ENCODE data around the gene TRIM52. TPM values are rescaled to one million over a fixed set of nuclear protein-coding genes. Genes with fewer than 3 reads are reported as not detected.
A peak's percentile ranks its signal among the peaks of the same experiment; 100 is the strongest.
"Not testable (repeated sequence)": the region's sequence is repeated elsewhere in the genome, so short reads cannot be mapped to it uniquely, and the experiment has no call there.

The TRIM52 gene
- total RNA-seq, result 16.2 TPM

- DNase-seq (ENCODE audit: low read depth in 2 of 3, low spot score in 2 of 3), result peak; percentile 78 to 95 (median 94)
Measured at GRCh38 chr5:181260720-181261319, at the start of gene TRIM52. TRIM52 (minus strand) TSS chr5:181261143; CDS start chr5:181260813, 330 bp downstream.

DNA sequence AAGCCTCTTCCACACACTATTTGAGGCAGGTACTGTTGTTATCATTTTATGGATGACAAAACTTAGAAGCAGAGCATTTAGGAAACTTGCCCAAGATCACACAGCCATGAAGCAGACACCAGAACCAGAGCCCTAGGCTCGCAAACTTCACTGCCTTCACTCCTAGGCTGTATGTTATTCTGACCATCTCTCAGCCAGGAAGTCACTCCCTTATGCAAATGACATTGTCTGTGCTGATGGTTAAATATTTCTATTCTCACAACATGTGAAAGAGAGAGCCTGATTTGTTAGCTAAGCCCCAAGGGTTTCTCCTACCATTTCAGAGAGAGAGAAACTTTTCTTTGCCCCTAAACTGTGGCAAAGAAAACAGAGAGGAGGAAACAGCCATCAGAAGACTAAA lies 26.4 kb upstream of the TRIM52 start:
- not testable (repeated sequence) for DNase-seq (ENCODE audit: low read depth in 2 of 3, low spot score in 2 of 3)

- DNase-seq (ENCODE audit: low read depth in 2 of 3, low spot score in 2 of 3), result not testable (repeated sequence)
Measured at GRCh38 chr5:181285962-181286705, 25.2 kb upstream of the TRIM52 start.

DNA sequence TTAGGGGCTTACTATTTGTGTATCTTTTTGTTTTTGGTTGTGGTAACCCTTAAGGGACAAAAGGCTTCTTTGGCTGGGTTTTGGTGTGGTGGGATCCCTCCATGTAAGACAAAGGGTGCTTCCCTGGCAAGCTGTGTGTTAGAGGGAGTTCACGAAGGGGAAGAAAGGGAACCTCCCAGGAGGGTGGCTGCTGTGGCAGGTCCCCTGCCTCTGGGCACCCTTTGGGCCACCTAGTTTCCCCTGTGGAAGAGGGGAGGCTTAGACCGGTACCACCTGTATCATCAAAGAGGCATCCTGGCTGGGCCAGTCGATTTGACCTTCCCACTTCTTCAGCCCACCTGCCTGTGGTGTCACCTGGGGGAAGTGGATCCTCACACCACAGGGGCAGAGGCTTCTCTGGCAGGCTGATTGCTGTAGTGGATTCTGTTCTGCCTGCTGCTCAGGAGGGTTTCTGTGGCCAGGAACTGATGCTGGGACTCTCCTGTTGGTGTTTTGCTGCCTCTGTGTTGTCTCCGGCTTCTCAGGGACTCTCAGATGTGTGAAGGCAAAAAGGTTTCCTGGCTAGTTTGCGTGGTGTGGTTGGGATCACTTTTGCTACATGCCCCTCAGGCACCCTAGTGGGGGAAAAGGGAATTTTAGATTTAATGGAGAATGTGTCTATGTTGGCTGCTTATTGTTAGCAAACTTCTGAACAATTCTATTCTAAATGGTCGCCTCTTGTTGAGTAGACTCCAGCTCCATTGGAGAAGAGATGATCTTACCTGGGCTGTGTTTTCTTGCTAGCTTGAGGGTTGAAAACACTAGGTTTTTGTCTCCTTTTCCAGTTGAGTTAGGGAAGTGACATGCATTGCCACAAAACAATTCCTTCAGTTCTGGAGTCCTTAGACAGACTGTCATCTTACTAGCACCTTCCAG lies 23.2 kb upstream of the TRIM52 start:
- not testable (repeated sequence) for DNase-seq (ENCODE audit: low read depth in 2 of 3, low spot score in 2 of 3)

- no peak for DNase-seq (ENCODE audit: low read depth in 2 of 3, low spot score in 2 of 3)
Measured at GRCh38 chr5:181283347-181283746, 22.4 kb upstream of the TRIM52 start.

DNA sequence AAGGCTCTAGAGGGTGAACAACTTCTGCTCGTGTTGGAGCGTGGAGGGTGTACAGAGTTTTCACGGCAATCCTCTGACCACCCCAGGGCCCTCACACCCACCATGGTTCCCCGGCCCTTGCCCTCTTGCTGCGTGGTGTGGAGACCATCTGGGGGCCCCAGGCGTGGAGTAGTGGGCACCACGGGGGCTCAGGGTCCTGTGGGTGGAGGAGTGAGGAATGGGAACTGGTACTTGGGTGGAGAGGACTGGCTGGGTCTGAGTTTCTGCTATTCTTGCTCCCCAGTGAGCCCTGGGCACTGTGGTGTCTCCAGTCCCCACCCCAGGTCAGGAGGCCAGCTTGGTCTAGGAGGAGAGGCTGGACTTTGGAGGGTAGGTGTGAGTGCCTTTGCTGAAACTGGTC lies 21.9 kb upstream of the TRIM52 start:
- DNase-seq (ENCODE audit: low read depth in 2 of 3, low spot score in 2 of 3), result no peak

DNA sequence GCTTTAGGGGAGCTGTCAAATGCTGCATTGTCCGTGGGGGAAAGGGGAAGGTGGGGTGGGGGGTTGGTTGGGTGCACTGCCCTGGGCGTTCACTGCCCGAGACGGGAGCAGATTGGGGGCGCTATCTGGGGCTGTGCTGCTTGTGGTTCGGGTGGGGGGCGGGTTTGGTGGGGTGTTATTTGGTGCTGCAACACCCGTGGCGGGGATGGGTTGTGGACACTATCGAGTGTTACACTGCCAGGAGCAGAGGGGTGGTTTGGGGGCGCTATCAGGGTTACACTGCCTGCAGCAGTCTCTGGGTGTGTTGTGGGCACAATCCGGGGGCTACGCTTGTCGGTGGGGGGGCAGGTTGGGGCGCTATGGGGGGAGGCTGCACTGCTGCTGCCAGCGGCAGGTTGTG lies 21.5 kb upstream of the TRIM52 start:
- DNase-seq (ENCODE audit: low read depth in 2 of 3, low spot score in 2 of 3), result not testable (repeated sequence)

- DNase-seq (ENCODE audit: low read depth in 2 of 3, low spot score in 2 of 3), result no peak
Measured at GRCh38 chr5:181281984-181282316, 21.0 kb upstream of the TRIM52 start.

DNA sequence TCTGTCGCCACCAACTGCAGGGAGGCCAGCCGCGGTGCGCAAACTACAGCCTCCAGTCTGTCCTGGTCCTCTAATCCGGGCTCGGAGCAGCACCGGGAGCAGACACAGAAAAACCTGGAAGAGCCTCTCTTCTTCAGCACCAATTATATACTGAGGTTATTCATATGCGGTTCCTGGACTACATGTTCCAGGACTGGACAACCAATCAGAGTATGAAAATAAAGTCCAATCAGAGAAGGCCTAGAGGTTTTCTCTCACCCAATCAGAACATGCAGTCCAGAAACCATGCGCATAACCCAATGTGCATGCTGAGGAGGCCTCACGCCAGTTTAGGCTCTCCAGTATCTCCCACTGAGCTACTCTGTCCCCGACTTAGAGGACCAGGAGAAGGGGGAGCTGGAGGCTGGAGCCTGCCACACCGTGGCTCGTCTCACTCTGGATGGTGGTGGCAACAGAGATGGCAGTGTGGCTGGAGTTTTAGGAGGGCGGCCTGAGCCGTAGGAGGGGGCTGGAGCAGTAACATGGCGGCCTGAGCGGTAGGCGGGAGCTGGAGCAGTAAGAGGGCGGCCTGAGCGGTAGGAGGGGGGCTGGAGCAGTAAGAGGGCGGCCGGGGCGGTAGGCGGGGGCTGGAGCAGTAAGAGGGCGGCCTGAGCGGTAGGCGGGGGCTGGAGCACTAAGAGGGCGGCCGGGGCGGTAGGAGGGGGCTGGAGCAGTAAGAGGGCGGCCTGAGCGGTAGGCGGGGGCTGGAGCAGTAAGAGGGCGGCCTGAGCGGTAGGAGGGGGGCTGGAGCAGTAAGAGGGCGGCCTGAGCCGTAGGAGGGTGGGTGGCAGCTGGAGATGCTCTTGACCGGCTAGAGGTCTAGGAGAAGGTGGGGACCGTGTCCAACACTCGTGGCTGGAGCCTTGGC lies 20.4 kb upstream of the TRIM52 start:
- DNase-seq (ENCODE audit: low read depth in 2 of 3, low spot score in 2 of 3), result no peak

- no peak for DNase-seq (ENCODE audit: low read depth in 2 of 3, low spot score in 2 of 3)
Measured at GRCh38 chr5:181280251-181280762, 19.4 kb upstream of the TRIM52 start.

GRCh38 chr5:181273433-181273744 lies 12.4 kb upstream of the TRIM52 start:
- DNase-seq (ENCODE audit: low read depth in 2 of 3, low spot score in 2 of 3), result peak in 2 of 3 donors; percentile 33 to 42

GRCh38 chr5:181271081-181271480 lies 10.1 kb upstream of the TRIM52 start:
- no peak for DNase-seq (ENCODE audit: low read depth in 2 of 3, low spot score in 2 of 3)

GRCh38 chr5:181267907-181268306 lies 7.0 kb upstream of the TRIM52 start:
- not testable (repeated sequence) for DNase-seq (ENCODE audit: low read depth in 2 of 3, low spot score in 2 of 3)

GRCh38 chr5:181267291-181267904 lies 6.5 kb upstream of the TRIM52 start:
- not testable (repeated sequence) for DNase-seq (ENCODE audit: low read depth in 2 of 3, low spot score in 2 of 3)

- no peak for DNase-seq (ENCODE audit: low read depth in 2 of 3, low spot score in 2 of 3)
Measured at GRCh38 chr5:181265092-181265671, 4.2 kb upstream of the TRIM52 start.

- no peak for DNase-seq (ENCODE audit: low read depth in 2 of 3, low spot score in 2 of 3)
Measured at GRCh38 chr5:181263633-181264032, 2.7 kb upstream of the TRIM52 start.

DNA sequence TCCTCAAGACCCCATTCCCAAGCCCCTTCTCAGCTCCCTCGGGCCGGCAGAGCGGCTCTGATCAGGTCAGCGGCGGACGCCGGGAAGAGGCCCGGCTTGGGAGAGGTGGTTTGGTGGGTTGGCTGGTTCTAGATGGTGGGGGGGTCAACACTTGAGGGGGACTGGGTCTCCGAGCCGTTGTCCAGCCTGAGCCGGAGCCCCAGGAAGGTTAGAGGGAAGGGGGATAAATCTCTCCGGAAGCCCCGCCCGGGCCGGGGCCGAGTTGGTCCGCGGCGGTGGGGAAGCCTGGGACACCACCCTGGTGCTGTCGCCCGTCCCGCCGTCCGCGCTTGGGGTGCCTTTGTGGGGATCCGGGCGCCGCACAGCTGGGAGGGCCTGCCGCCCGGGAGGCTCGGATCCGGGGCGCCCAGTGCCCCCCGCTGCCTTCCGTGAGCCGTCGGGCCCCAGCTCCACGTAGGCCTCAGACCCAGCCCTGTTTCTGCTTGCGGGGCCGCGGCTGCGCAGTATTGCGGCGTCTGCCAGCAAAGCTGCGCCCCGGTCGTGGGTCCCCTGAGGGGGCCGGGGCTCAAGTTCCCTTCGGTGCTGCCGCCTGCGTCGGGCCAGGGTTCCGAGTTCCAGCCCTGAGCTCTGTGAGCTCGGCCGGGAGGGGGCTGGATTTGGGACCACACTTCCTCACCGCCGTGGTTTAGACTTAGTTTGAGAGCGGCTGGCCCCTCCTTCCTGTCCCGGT lies 542 bp upstream of the TRIM52 start:
- DNase-seq (ENCODE audit: low read depth in 2 of 3, low spot score in 2 of 3), result peak; percentile 74 to 87 (median 86)

- DNase-seq (ENCODE audit: low read depth in 2 of 3, low spot score in 2 of 3), result no peak
Measured at GRCh38 chr5:181259974-181260719, 796 bp downstream of the TRIM52 start.

Data from hematopoietic multipotent progenitor cell (in vitro differentiated cells).